Colonic mucosa (tissue), 4 donors: ENCODE data around the gene OR6B3. TPM values are rescaled to one million over a fixed set of nuclear protein-coding genes. Genes with fewer than 3 reads are reported as not detected.

ENCODE experiments used
- DNase-seq: peaks from one replicate; pipeline ENCODE4 v3.0.0-alpha.2; 2020
- H3K27ac ChIP-seq: fragments of 200-600 bp; one replicate; pipeline ENCODE4 v1.8.0; 2021
- H3K27me3 ChIP-seq: fragments of 200-600 bp; one replicate; pipeline ENCODE4 v1.8.0; 2021
- H3K36me3 ChIP-seq: fragments of 200-600 bp; one replicate; pipeline ENCODE4 v1.8.0; 2021
- H3K4me1 ChIP-seq: fragments of 200-600 bp; one replicate; pipeline ENCODE4 v1.8.0; 2021; ENCODE audit warnings: mild to moderate bottlenecking
- H3K4me3 ChIP-seq: fragments of 200-600 bp; one replicate; pipeline ENCODE4 v1.8.0; 2021
- H3K9ac ChIP-seq, 2 donors: one replicate each; pipeline ENCODE4 v1.7.0; 2013; ENCODE audit warnings: control low read depth in 2 of 2, low read depth in 2 of 2, low read length in 2 of 2
- H3K9me3 ChIP-seq: fragments of 200-600 bp; one replicate; pipeline ENCODE4 v1.8.0; 2021
- CTCF ChIP-seq: fragments of 200-600 bp; IDR thresholded peaks from one replicate; pipeline ENCODE4 v1.8.0; 2022; ENCODE audit warnings: antibody characterized with exemption, mild to moderate bottlenecking
- intact Hi-C: fragments of 100-400 bp; cut with DNase I; formaldehyde crosslinking; loops from one replicate; pipeline ENCODE4 v1.14.1; 2022
- total RNA-seq, 2 donors: library from RNA; stranded (reverse); fragmentation: NEBNext Ultra II Directional in 1 of 2; extraction: Animal tissue kit (Norgen Biotek cat#: 25700) in 1 of 2; gene quantifications; one replicate each; pipeline ENCODE4 v1.2.1, GENCODE V29; 2021
- donor health status: healthy.
- donor health status: DM: no; HTN: no; CAD: no.
- donor health status: DM: no; HTN: no; CAD: no.

Gene OR6B3
- total RNA-seq, 2 donors from 2014 or later: not detected

DNA sequence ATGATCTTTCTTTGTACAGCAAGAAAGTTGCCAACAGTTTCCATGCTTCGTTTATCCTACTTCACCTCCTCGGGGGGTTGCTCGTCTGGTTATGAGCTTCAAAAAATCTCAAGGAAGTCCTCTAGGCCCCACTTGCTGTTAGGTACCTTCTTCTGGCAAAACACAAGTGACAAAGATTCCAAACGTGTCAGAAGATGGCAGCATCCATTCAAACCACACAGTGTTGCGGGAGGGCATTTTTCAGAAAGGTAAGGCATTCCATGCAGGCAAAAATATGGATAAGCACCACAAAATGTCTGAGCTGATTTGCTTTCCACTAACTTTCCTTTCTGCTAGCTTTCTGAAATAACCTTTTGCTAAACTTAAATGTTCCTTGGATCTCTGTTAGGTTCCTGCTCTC lies 13.2 kb upstream of the OR6B3 start:
- Histone ChIP-seq H3K9ac (no peak overlapping the region), H3K4me3 (no peak overlapping the region), H3K9me3 (no peaks in the 10 kb centered on the region), H3K27me3 (no peaks in the 10 kb centered on the region), H3K27ac (no peak overlapping the region), H3K4me1 (no peaks in the 10 kb centered on the region), H3K36me3 (no peaks in the 10 kb centered on the region)
- intact Hi-C loops: no loop called here
- no peak for TF ChIP-seq CTCF
- DNase-seq: no peak

DNA sequence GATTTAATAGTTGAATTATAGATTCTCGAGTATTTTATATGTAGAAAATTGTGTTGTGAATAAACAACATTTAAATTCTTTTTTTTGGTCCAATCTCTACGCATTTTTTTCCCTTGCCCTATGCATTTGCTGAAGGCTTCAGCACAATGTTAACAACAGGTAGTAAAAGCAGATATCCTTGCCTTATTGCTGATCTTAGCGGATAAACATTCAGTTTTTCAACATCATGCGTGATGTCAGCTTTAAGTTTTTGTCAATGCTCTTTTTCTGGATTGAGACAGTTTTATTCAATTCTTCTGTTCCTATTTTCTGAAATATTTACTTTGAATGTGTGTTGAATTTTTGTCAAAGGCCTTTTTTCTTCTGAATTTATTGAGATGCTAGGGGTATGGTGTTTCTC lies 11.6 kb upstream of the OR6B3 start:
- Histone ChIP-seq H3K27ac (no peak overlapping the region), H3K9me3 (no peaks in the 10 kb centered on the region), H3K36me3 (no peaks in the 10 kb centered on the region), H3K4me3 (no peak overlapping the region), H3K27me3 (no peaks in the 10 kb centered on the region), H3K4me1 (no peaks in the 10 kb centered on the region), H3K9ac (no peak overlapping the region)
- no peak for TF ChIP-seq CTCF
- no peak for DNase-seq
- intact Hi-C loops: no loop called here

GRCh38 chr2:240060977-240061591 lies 7.8 kb upstream of the OR6B3 start:
- intact Hi-C loops: loop anchor here (2.0 kb wide), 1 partner anchor 84 kb away; no protein-coding TSS in a partner anchor
- TF ChIP-seq CTCF: peak; percentile 36
- H3K9ac ChIP-seq: no peak overlapping the region
- H3K9me3 ChIP-seq: no peaks in the 10 kb centered on the region
- no peaks in the 10 kb centered on the region for H3K36me3 ChIP-seq
- H3K27me3 ChIP-seq: no peaks in the 10 kb centered on the region
- no peaks in the 10 kb centered on the region for H3K4me1 ChIP-seq
- no peak overlapping the region for H3K27ac ChIP-seq
- DNase-seq: peak; percentile 47
- no peak overlapping the region for H3K4me3 ChIP-seq

DNA sequence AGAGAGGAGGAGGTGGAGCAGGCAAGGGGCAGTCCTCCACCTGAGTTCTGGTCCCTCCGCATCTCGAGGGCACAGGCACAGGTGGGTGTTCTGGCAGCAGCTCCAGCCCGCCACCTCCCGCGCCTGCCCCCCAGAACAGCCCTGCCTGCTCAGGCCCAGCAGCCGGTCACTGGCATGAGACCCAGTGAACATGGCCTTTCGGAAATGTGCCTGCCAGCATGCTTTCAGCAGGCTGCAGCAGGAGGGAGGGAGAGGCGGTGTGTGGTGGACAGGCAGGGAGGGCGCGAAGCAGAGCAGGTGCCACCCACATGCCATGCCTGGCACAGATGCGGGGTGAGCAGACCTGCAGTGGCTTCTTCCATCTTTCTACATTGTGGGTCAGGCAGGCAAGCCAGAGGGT lies 3.4 kb upstream of the OR6B3 start:
- no peak overlapping the region for H3K4me3 ChIP-seq
- no peak for TF ChIP-seq CTCF
- no peaks in the 10 kb centered on the region for H3K36me3 ChIP-seq
- H3K27ac ChIP-seq: no peak overlapping the region
- H3K4me1 ChIP-seq: no peaks in the 10 kb centered on the region
- no peaks in the 10 kb centered on the region for H3K27me3 ChIP-seq
- no peak overlapping the region for H3K9ac ChIP-seq
- intact Hi-C loops: no loop called here
- H3K9me3 ChIP-seq: no peaks in the 10 kb centered on the region
- no peak for DNase-seq

DNA sequence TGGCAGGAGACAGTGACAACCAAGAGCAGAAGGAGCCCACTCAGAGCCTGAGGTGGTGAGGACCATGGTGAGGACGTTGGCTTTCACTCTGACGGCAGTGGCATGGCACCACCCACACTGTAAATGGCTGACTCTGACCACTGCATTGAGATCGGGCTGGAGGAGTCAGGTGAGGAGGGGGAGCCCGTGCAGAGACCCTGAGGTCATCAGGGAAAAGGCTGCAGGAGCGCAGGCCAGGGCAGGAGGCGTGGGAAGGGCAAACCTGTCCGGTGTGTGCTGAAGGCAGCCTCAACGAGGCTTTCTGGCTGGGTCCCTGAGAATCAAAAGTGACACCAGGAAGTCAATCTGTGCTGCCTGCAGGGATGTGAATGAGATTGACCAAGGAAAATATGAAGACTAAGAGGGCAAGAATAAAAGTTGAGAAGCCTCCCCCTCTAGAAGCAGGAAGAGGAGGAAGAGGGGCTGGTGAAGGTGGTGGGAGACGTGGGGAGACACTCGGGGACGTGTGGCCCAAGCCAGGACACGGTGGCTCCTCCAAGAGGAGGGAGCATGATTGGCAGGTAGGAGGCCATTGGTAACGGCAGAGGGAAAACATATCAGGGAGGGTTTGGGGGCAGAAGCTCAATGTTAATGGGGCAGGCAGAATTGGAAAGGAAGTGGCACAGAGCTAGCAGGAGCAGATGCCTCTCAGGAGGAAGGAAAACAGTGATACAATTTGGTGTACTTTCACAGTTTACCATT lies 2.0 kb upstream of the OR6B3 start:
- Histone ChIP-seq H3K4me3 (no peak overlapping the region), H3K9ac (no peak overlapping the region), H3K27me3 (no peaks in the 10 kb centered on the region), H3K27ac (no peak overlapping the region), H3K36me3 (no peaks in the 10 kb centered on the region), H3K9me3 (no peaks in the 10 kb centered on the region), H3K4me1 (no peaks in the 10 kb centered on the region)
- intact Hi-C loops: no loop called here
- DNase-seq: no peak
- no peak for TF ChIP-seq CTCF
